K562 (cell line): ENCODE measurements around the gene SYNCRIP. TPM values are rescaled to one million over a fixed set of nuclear protein-coding genes. Genes with fewer than 3 reads are reported as not detected.

Source experiments
- ARHGAP35 ChIP-seq: fragments of 450-650 bp; IDR thresholded peaks from 2 replicates; pipeline ENCODE4 v1.6.1; 2018; ENCODE audit not compliant: partially characterized antibody
- ARID2 ChIP-seq: fragments of 450-650 bp; IDR thresholded peaks from 2 replicates; pipeline ENCODE4 v1.6.1; 2017; ENCODE audit warnings: antibody characterized with exemption, mild to moderate bottlenecking
- ATF4 ChIP-seq: fragments of 450-650 bp; formaldehyde crosslinking; IDR thresholded peaks from 2 replicates; pipeline ENCODE4 v1.4.0; 2022; ENCODE audit warnings: mild to moderate bottlenecking, moderate library complexity
- CBFA2T3 ChIP-seq: fragments of 450-650 bp; IDR thresholded peaks from 2 replicates; pipeline ENCODE4 v1.6.1; 2017
- CBX1 ChIP-seq: sonication (generic); IDR thresholded peaks from 2 replicates; pipeline ENCODE4 v1.6.1; 2016; ENCODE audit warnings: antibody characterized with exemption, low read depth, mild to moderate bottlenecking
- CTCFL ChIP-seq: IDR thresholded peaks from 2 replicates; pipeline ENCODE4 v1.6.1; 2011; ENCODE audit warnings: borderline replicate concordance, low read depth, mild to moderate bottlenecking, moderate library complexity, low read length; ENCODE audit not compliant: insufficient read depth, poor library complexity, severe bottlenecking
- LARP7 ChIP-seq: fragments of 450-650 bp; IDR thresholded peaks from 2 replicates; pipeline ENCODE4 v1.6.1; 2016
- NCOA6 ChIP-seq: fragments of 450-650 bp; IDR thresholded peaks from 2 replicates; pipeline ENCODE4 v1.6.1; 2017; ENCODE audit warnings: mild to moderate bottlenecking
- NR0B1 ChIP-seq: fragments of 450-650 bp; IDR thresholded peaks from one replicate; pipeline ENCODE4 v1.6.1; 2018; ENCODE audit warnings: mild to moderate bottlenecking, moderate library complexity; ENCODE audit not compliant: partially characterized antibody
- SAFB2 ChIP-seq: fragments of 200-400 bp; formaldehyde crosslinking; IDR thresholded peaks from 2 replicates; pipeline ENCODE4 v1.6.1; 2018; ENCODE audit warnings: borderline replicate concordance, low read length, low read depth, moderate library complexity; ENCODE audit not compliant: severe bottlenecking
- SMAD2 ChIP-seq: fragments of 150-350 bp; IDR thresholded peaks from 2 replicates; pipeline ENCODE4 v1.6.1; 2014; ENCODE audit warnings: low read depth, mild to moderate bottlenecking, low read length
- STAG1 ChIP-seq: sonication (generic); formaldehyde crosslinking; IDR thresholded peaks from 2 replicates; pipeline ENCODE4 v1.5.0; 2020; ENCODE audit warnings: missing genetic modification reagents, borderline replicate concordance
- STAT6 ChIP-seq: sonication (generic); formaldehyde crosslinking; IDR thresholded peaks from 2 replicates; pipeline ENCODE4 v1.8.1; 2023; ENCODE audit warnings: mild to moderate bottlenecking, missing genetic modification reagents
- TFAM ChIP-seq: fragments of 250-450 bp; sonication (Bioruptor Pico); conservative IDR thresholded peaks from 2 replicates; pipeline ENCODE4 v1.5.0; 2021; ENCODE audit warnings: mild to moderate bottlenecking, moderate library complexity
- ZNF398 ChIP-seq: fragments of 250-450 bp; sonication (Bioruptor Pico); IDR thresholded peaks from 2 replicates; pipeline ENCODE4 v1.8.0; 2021; ENCODE audit warnings: moderate library complexity, mild to moderate bottlenecking, inconsistent platforms
- ZNF830 ChIP-seq: fragments of 250-450 bp; sonication (Bioruptor Pico); IDR thresholded peaks from 2 replicates; pipeline ENCODE4 v1.5.0; 2021; ENCODE audit warnings: mild to moderate bottlenecking
- polyA plus RNA-seq, 8 experiments: library from polyadenylated mRNA; depleted of rRNA in 4 of 8; stranded (reverse) in 5 of 8; unstranded in 3 of 8; fragments of >200 nt; fragmentation: Nextera tagmentation in 2 of 8; fragmentation: Illumina TruSeq in 1 of 8; extraction: Ambion mirVana in 2 of 8; extraction: Trizol in 1 of 8; gene quantifications; 2 replicates each; pipeline versions ENCODE4 v1.2.1 to v1.2.3, GENCODE V29; 2011 to 2014; ENCODE audit warnings: inconsistent platforms in 1 of 8, missing spikeins in 1 of 8
- total RNA-seq, 7 experiments: library from RNA; depleted of rRNA in 6 of 7; stranded (reverse); fragments of >200 nt in 6 of 7; fragmentation: Illumina TruSeq in 2 of 7; extraction: Trizol in 2 of 7; gene quantifications; 2 replicates each; pipeline versions ENCODE4 v1.2.1 to v1.2.3, GENCODE V29; 2011 to 2021; ENCODE audit warnings: low replicate concordance in 1 of 7

SYNCRIP gene
- total and polyA plus RNA-seq, 9 of the 15 experiments (the other 6 are each of a cell fraction or from before 2014, with no cell fraction given) = 46.5 to 295 (median 140) TPM

GRCh38 chr6:85678602-85679444 is 36.1 kb upstream of the SYNCRIP start (continued):
- TF ChIP-seq NR0B1 (no peak), TFAM (CRISPR knock-in tag) (no peak), ZNF398 (CRISPR knock-in tag) (no peak), SAFB2 (no peak), LARP7 (no peak; the same call in 1 of the 2 replicates), STAG1 (CRISPR knock-in tag) (no peak), CTCFL (no peak), ZNF830 (CRISPR knock-in tag) (no peak), ARHGAP35 (no peak), ARID2 (no peak), NCOA6 (no peak), CBX1 (peak; percentile 95), STAT6 (CRISPR knock-in tag) (no peak), ATF4 (CRISPR knock-in tag) (peak; percentile 67; the same call in 1 of the 2 replicates), SMAD2 (no peak), CBFA2T3 (no peak)
